Activated T-cell treated with anti-CD3 and anti-CD28 coated beads, Interleukin-2, amount 50 U/mL, for 24 hours (primary cell): ENCODE measurements around the gene KCNMB2.
"Not testable (repeated sequence)": the region's sequence is repeated elsewhere in the genome, so short reads cannot be mapped to it uniquely, and the experiment has no call there.

Experiments
- DNase-seq: peaks from one replicate; pipeline ENCODE4 v3.0.0-alpha.2; 2020
- H3K27ac Mint-ChIP-seq: 2 replicates; pipeline ENCODE4 v1.8.0; 2020; ENCODE audit warnings: mild to moderate bottlenecking, mixed read lengths
- H3K27me3 Mint-ChIP-seq: 2 replicates; pipeline ENCODE4 v1.8.0; 2020; ENCODE audit warnings: mixed read lengths
- H3K36me3 Mint-ChIP-seq: 2 replicates; pipeline ENCODE4 v1.8.0; 2020; ENCODE audit warnings: low read depth, mixed read lengths
- H3K4me1 Mint-ChIP-seq: 2 replicates; pipeline ENCODE4 v1.8.0; 2020; ENCODE audit warnings: low read depth, mixed read lengths
- H3K4me3 Mint-ChIP-seq: 2 replicates; pipeline ENCODE4 v1.8.0; 2020; ENCODE audit warnings: mild to moderate bottlenecking, moderate library complexity, mixed read lengths
- H3K9me3 Mint-ChIP-seq: 2 replicates; pipeline ENCODE4 v1.8.0; 2020; ENCODE audit warnings: mixed read lengths

Gene KCNMB2

GRCh38 chr3:178537122-178537705, 978 bp downstream of the KCNMB2 start:
- H3K27me3 Mint-ChIP-seq = peaks cover 55% of the 10 kb centered on the region

DNA sequence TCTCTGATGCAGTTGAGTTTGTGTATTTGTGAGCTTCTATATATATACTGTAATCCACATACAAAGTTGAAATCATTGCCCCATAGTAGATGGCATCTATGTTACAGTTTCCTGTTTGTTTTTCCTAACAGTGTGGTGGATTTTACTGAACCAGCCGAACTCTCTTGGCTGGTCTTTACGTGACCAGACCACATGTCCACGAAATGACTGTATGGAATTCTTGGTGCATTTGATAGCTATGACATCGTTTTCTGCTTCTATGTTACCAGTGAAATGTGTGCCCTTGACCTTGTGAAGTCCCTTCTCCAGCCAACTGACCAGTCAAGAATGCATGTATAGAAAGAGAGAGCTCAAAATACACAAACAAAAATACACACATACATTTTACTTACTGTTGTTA, 1.8 kb downstream of the KCNMB2 start:
- H3K9me3 Mint-ChIP-seq = no peaks in the 10 kb centered on the region
- peaks cover 6% of the 10 kb centered on the region for H3K4me1 Mint-ChIP-seq
- peaks cover 55% of the 10 kb centered on the region for H3K27me3 Mint-ChIP-seq

More at GRCh38 chr3:178537122-178537705, 978 bp downstream of the KCNMB2 start:
- Mint-ChIP-seq H3K36me3 (no peaks in the 10 kb centered on the region), H3K9me3 (no peaks in the 10 kb centered on the region), H3K27ac (no peak overlapping the region), H3K4me3 (no peak overlapping the region), H3K4me1 (peaks cover 6% of the 10 kb centered on the region)
- DNase-seq = no peak

DNA sequence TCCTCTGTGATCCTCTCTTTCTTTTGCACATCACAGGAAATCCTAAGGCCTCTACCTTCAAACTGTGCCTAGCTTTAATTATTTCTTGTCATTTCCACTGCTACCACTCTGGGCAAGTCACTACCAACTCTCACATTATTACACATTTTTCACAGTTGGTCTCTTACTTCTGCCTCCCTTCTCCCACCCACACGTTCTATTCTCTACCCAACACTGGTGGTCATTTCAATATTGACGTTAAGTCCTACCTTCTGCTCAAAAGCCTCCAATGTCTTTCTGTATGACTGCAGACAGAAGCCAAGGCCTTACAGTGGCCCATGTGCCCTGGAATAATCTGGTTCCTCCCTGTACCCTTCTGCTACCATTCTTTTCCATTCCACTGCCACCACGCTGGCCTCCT, 3.9 kb downstream of the KCNMB2 start:
- Mint-ChIP-seq H3K36me3 (no peaks in the 10 kb centered on the region), H3K4me1 (peaks cover 6% of the 10 kb centered on the region), H3K4me3 (no peak overlapping the region), H3K27me3 (peaks cover 47% of the 10 kb centered on the region), H3K27ac (no peak overlapping the region), H3K9me3 (no peaks in the 10 kb centered on the region)
- DNase-seq = no peak

More for the DNA sequence above, 1.8 kb downstream of the KCNMB2 start:
- no peak for DNase-seq
- Mint-ChIP-seq H3K4me3 (no peak overlapping the region), H3K36me3 (no peaks in the 10 kb centered on the region), H3K27ac (no peak overlapping the region)

- H3K4me3 Mint-ChIP-seq = no peak overlapping the region
- no peak for DNase-seq
- H3K27ac Mint-ChIP-seq = no peak overlapping the region
- H3K9me3 Mint-ChIP-seq = no peaks in the 10 kb centered on the region
- H3K36me3 Mint-ChIP-seq = no peaks in the 10 kb centered on the region
- no peaks in the 10 kb centered on the region for H3K4me1 Mint-ChIP-seq
- H3K27me3 Mint-ChIP-seq = peaks cover 9% of the 10 kb centered on the region
Measured at GRCh38 chr3:178545337-178545736, 9.1 kb downstream of the KCNMB2 start.

DNA sequence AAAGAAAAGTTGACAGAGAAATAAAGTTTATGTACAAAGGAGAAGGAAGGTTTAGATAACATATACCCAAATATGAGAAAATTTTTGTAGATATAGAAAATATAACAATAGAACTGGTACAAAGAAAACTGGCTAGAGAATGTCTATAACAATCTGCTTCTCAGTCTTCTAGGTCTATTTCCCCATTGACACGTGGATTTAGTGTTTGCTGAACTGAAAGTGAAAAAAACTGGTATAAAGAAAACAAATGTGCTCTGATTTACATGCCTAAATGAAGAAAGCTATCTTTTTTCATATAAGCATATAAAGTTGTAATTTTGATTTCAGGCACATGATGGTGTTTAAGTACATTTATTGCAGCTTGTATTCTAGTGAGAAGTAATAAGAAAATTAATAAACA, 9.8 kb downstream of the KCNMB2 start:
- no peak for DNase-seq
- Mint-ChIP-seq H3K9me3 (no peaks in the 10 kb centered on the region), H3K27ac (no peak overlapping the region), H3K4me3 (no peak overlapping the region), H3K36me3 (no peaks in the 10 kb centered on the region), H3K27me3 (peaks cover 4% of the 10 kb centered on the region), H3K4me1 (no peaks in the 10 kb centered on the region)

DNA sequence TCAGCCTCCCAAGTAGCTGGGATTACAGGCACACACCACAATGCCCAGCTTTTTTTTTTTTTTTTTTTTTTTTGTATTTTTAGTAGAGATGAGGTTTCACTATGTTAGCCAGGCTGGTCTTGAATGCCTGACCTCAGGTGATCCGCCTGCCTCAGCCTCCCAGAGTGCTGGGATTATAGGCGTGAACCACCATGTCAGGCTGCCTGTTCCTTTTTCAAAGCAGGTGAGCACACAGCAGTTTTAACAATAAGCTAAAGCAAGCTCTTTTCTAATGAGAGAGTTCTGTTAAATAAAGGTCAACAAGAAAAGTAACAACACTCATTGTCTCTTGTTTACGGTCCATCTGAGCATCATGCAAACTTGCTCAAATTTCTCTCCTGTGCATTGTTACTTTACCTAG, 13.2 kb downstream of the KCNMB2 start:
- H3K27ac Mint-ChIP-seq, DNase-seq, H3K27me3 Mint-ChIP-seq, H3K4me1 Mint-ChIP-seq, H3K9me3 Mint-ChIP-seq, H3K4me3 Mint-ChIP-seq, H3K36me3 Mint-ChIP-seq: not testable (repeated sequence)

GRCh38 chr3:178551916-178552321, 15.7 kb downstream of the KCNMB2 start:
- DNase-seq = no peak

GRCh38 chr3:178558637-178559036, 22.4 kb downstream of the KCNMB2 start:
- no peak for DNase-seq
- no peaks in the 10 kb centered on the region for H3K4me1 Mint-ChIP-seq
- H3K27me3 Mint-ChIP-seq = no peaks in the 10 kb centered on the region
- H3K36me3 Mint-ChIP-seq = no peaks in the 10 kb centered on the region
- no peak overlapping the region for H3K4me3 Mint-ChIP-seq
- H3K27ac Mint-ChIP-seq = no peak overlapping the region
- no peaks in the 10 kb centered on the region for H3K9me3 Mint-ChIP-seq

More at GRCh38 chr3:178551916-178552321, 15.7 kb downstream of the KCNMB2 start:
- no peaks in the 10 kb centered on the region for H3K27me3 Mint-ChIP-seq
- no peaks in the 10 kb centered on the region for H3K36me3 Mint-ChIP-seq
- H3K9me3 Mint-ChIP-seq = no peaks in the 10 kb centered on the region
- H3K4me3 Mint-ChIP-seq = no peak overlapping the region
- H3K4me1 Mint-ChIP-seq = no peaks in the 10 kb centered on the region
- H3K27ac Mint-ChIP-seq = no peak overlapping the region

DNA sequence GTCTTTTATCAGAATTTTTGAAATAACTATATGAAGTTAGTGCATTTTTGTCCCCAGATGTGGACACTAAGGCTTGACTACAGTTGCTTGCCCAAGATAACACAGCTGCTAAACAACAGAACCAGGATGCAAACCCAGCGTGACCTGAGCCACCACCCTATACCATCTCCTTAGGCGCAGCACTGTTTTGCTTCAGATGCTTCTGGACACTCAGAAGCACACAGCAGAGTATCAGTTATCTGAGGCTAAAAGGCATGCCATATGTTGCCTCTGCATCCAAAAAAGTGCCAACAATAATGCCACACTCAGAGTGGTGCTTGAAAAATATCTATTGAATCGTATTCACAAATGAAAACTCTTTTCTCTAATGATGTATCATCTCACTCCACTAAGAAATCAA, 24.5 kb downstream of the KCNMB2 start:
- no peaks in the 10 kb centered on the region for H3K4me1 Mint-ChIP-seq
- H3K4me3 Mint-ChIP-seq = no peak overlapping the region
- H3K27ac Mint-ChIP-seq = no peak overlapping the region
- H3K27me3 Mint-ChIP-seq = no peaks in the 10 kb centered on the region
- no peaks in the 10 kb centered on the region for H3K36me3 Mint-ChIP-seq
- DNase-seq = no peak
- no peaks in the 10 kb centered on the region for H3K9me3 Mint-ChIP-seq

DNA sequence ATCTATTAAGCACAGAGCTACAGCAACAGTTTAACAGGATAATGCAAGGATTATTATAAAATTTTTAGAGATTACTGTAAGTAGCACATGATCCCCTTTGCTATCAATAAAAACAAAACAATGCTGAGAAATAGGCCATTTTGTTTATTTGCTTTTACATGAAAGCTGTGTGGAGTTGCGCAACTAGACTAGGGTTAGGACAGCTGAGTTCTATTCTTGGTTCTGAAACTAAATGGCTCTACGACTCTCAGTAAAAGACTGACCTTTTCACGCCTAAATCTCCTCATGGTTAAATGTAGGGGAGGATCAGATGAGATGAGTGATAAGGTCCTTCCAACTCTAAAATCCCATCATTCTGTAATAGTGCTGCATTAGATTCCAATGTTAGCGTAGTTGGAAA, 25.0 kb downstream of the KCNMB2 start:
- no peak for DNase-seq
- no peaks in the 10 kb centered on the region for H3K9me3 Mint-ChIP-seq
- no peaks in the 10 kb centered on the region for H3K36me3 Mint-ChIP-seq
- H3K4me1 Mint-ChIP-seq = no peaks in the 10 kb centered on the region
- no peak overlapping the region for H3K27ac Mint-ChIP-seq
- H3K27me3 Mint-ChIP-seq = no peaks in the 10 kb centered on the region
- no peak overlapping the region for H3K4me3 Mint-ChIP-seq

DNA sequence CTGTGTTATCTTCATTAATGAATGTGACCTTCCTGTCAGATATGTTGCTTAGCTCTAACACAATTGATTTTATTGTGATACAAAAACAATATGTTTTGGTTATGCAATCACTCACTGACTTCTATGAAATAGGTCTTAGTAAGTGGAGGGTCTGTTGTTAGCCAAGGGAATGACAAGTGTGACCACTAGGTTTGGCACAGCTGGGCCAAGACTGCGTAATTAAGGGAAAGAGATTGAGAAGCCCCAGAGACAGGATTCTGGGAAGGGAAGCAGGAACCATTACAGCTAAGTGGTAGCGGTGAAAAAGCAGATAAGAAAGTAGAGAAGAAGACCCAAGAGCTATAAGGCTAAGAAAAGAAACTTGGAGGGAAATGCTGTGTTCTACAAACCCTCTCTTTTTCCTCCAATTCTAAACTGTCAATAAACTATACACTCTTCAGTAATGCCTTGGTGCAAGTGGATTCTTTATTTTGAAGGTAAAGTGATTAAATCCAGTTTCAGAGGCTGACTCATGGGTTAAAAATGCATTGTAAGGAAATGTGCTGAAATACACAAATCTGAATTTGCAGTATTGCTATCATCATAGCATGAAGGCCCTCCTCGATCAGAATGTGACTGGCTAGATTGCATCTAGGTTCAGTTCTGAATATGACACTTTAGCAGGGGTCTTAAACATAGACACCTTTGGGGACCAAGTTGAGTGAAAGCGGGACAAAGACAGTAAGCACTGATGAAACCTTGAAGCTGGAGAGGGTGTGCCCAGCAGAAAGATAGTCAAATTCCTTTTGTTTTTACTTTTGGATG, 26.1 kb downstream of the KCNMB2 start:
- H3K4me1 Mint-ChIP-seq = no peaks in the 10 kb centered on the region
- DNase-seq = no peak
- no peak overlapping the region for H3K4me3 Mint-ChIP-seq
- no peaks in the 10 kb centered on the region for H3K9me3 Mint-ChIP-seq
- no peak overlapping the region for H3K27ac Mint-ChIP-seq
- no peaks in the 10 kb centered on the region for H3K27me3 Mint-ChIP-seq
- H3K36me3 Mint-ChIP-seq = no peaks in the 10 kb centered on the region

- Mint-ChIP-seq H3K27ac (no peak overlapping the region), H3K9me3 (no peaks in the 10 kb centered on the region), H3K36me3 (no peaks in the 10 kb centered on the region), H3K4me1 (no peaks in the 10 kb centered on the region), H3K27me3 (no peaks in the 10 kb centered on the region), H3K4me3 (no peak overlapping the region)
- DNase-seq = no peak
Measured at GRCh38 chr3:178562947-178563232, 26.7 kb downstream of the KCNMB2 start.

GRCh38 chr3:178567611-178568010, 31.4 kb downstream of the KCNMB2 start:
- Mint-ChIP-seq H3K36me3 (no peaks in the 10 kb centered on the region), H3K27me3 (peaks cover 5% of the 10 kb centered on the region), H3K9me3 (no peaks in the 10 kb centered on the region), H3K4me3 (no peak overlapping the region), H3K27ac (no peak overlapping the region), H3K4me1 (no peaks in the 10 kb centered on the region)
- DNase-seq = no peak

GRCh38 chr3:178568155-178568731, 32.0 kb downstream of the KCNMB2 start:
- H3K4me1 Mint-ChIP-seq = no peaks in the 10 kb centered on the region
- H3K36me3 Mint-ChIP-seq = no peaks in the 10 kb centered on the region
- H3K4me3 Mint-ChIP-seq = no peak overlapping the region
- no peak overlapping the region for H3K27ac Mint-ChIP-seq
- H3K9me3 Mint-ChIP-seq = no peaks in the 10 kb centered on the region
- peaks cover 5% of the 10 kb centered on the region for H3K27me3 Mint-ChIP-seq
- DNase-seq = no peak

DNA sequence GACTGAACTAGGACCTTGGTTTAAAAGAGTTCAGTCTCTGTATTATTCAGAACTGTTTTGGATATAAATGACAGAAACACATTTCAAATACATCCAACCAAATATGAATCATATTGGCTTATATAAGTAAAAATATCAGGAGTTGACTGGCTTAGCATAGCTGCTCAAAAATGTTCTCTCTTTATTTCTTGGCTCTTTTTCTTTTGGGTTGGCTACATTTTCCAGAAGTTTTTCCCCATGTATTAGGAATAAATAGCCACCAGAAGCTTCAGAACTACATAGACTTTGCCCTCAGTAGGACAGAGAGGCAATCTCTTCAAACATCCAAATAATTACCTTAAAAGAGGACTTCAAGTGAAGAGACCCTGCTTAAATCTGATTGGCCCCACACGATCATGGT, 32.7 kb downstream of the KCNMB2 start:
- Mint-ChIP-seq H3K9me3 (no peaks in the 10 kb centered on the region), H3K27ac (no peak overlapping the region), H3K4me3 (no peak overlapping the region), H3K36me3 (no peaks in the 10 kb centered on the region), H3K4me1 (no peaks in the 10 kb centered on the region), H3K27me3 (peaks cover 5% of the 10 kb centered on the region)
- no peak for DNase-seq
